HG02981 (cell line): ENCODE data around the gene REEP2.

Experiments
- ATAC-seq: cut with Tn5 transposase; IDR thresholded peaks from one replicate; pipeline ENCODE4 v1.9.1; 2021; ENCODE audit warnings: mild to moderate bottlenecking, moderate library complexity; ENCODE audit not compliant: unreplicated experiment

REEP2 gene

GRCh38 chr5:138495351-138495750 lies 56.5 kb downstream of the REEP2 start:
- no peak for ATAC-seq
